Testis (tissue), 5 donors: ENCODE results near the gene HSPB9. TPM values are rescaled to one million over a fixed set of nuclear protein-coding genes. Genes with fewer than 3 reads are reported as not detected.

Source experiments
- DNase-seq: peaks from one replicate; pipeline ENCODE4 v3.0.0-alpha.2; 2019
- H3K27ac ChIP-seq, 2 donors: fragments of 200-600 bp; sonication (generic); one replicate each; pipeline ENCODE4 v1.5.1; 2019
- H3K27me3 ChIP-seq: fragments of 200-600 bp; sonication (generic); one replicate; pipeline ENCODE4 v1.5.1; 2019
- H3K36me3 ChIP-seq: fragments of 200-600 bp; sonication (generic); one replicate; pipeline ENCODE4 v1.5.1; 2017; ENCODE audit warnings: low read depth; ENCODE audit errors: missing control alignments
- H3K4me1 ChIP-seq: fragments of 200-600 bp; sonication (generic); one replicate; pipeline ENCODE4 v1.5.1; 2019
- H3K4me3 ChIP-seq, 2 donors: fragments of 200-600 bp; sonication (generic); one replicate each; pipeline ENCODE4 v1.5.1; 2017 to 2019
- H3K9me3 ChIP-seq: fragments of 200-600 bp; sonication (generic); one replicate; pipeline ENCODE4 v1.5.1; 2017
- POLR2A ChIP-seq: fragments of 450-650 bp; IDR thresholded peaks from one replicate; pipeline ENCODE4 v1.6.1; 2017; ENCODE audit warnings: antibody characterized with exemption, mild to moderate bottlenecking, moderate library complexity
- WGBS, 2 donors: methylation state at CpG; one replicate each; pipeline ENCODE4 v1.1.5; 2018; 5-methylcytosine and 5-hydroxymethylcytosine counted together
- intact Hi-C: fragments of 100-400 bp; cut with DNase I; formaldehyde crosslinking; loops from one replicate; pipeline ENCODE4 v1.15.1; 2023; ENCODE audit warnings: low total_unique reads
- long read RNA-seq, 2 donors: transcript quantifications; one replicate each; lab custom pipeline, GENCODE V29; 2026
- polyA plus RNA-seq: library from polyadenylated mRNA; stranded (reverse); fragments of 350-450 nt; fragmentation: Illumina TruSeq; extraction: RNeasy Lipid Tissue Mini Kit (QIAGEN cat#74804); gene quantifications from one replicate; pipeline ENCODE4 v1.2.3, GENCODE V29; 2014; ENCODE audit warnings: low read depth, low replicate concordance; ENCODE audit not compliant: insufficient read depth
- total RNA-seq, 2 donors: library from RNA; depleted of rRNA; stranded (reverse); fragments of >200 nt; gene quantifications; one replicate each; pipeline ENCODE4 v1.2.3, GENCODE V29; 2016
- TF ChIP-seq, protein P1 (sequence below), 3 experiments: fragments of 450-650 bp in 2 of 3; fragments of 200-600 bp in 1 of 3; sonication (generic) in 1 of 3; IDR thresholded peaks; one replicate each; pipeline ENCODE4 v1.5.1; 2016 to 2019; ENCODE audit warnings: antibody characterized with exemption in 3 of 3, mild to moderate bottlenecking in 2 of 3, moderate library complexity in 1 of 3

The HSPB9 gene, protein sequence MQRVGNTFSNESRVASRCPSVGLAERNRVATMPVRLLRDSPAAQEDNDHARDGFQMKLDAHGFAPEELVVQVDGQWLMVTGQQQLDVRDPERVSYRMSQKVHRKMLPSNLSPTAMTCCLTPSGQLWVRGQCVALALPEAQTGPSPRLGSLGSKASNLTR
- total RNA-seq = 1 to 10 TPM; 6.9 to 9.8 TPM
- 12.9 TPM for polyA plus RNA-seq
- long read RNA-seq, donor 1 = 0 reads
- long read RNA-seq, donor 2, partial matches to known transcripts = 0 of 1 reads
- long read RNA-seq, donor 2, other reads (novel, unspliced or antisense) = 0 of 1 reads

DNA sequence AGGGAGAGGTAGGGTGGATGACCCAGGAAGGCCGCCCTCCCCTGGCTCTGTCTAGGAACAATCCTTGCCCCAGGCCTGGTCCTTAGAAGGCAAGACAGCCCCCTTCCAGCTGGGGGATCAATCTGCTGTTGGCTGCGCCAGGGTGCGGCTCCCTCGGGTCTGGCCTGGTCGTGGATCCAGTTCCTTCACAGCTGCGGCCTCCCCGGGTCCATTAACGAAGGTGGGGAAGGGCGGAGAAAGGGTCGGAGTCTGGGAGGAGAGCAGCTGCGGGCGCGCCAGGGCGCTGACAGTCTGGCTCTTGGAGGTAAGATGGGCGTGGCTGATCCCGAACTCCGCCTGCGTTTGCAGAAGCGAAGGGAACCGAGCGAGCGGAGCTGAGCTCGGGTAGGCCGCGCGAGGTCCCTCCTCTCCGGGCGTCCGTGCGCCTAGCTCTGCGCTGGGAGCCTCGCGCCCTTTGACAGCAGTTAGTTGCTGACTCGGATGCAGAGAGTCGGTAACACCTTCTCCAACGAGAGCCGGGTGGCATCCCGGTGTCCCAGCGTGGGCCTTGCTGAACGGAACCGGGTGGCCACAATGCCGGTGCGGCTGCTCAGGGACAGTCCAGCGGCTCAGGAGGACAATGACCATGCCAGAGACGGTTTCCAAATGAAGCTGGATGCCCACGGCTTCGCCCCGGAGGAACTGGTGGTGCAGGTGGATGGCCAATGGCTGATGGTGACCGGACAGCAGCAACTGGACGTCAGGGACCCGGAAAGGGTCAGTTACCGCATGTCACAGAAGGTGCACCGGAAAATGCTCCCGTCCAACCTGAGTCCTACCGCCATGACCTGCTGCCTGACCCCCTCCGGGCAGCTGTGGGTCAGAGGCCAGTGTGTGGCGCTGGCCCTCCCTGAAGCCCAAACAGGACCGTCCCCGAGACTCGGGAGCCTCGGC is at the start of gene HSPB9:
TSS of gene HSPB9 (plus strand) at position 434 of the 933 bp plus-strand sequence. CDS start at position 481, 47 bp downstream.
- peaks cover 13% of the 10 kb centered on the region for H3K4me1 ChIP-seq
- TF ChIP-seq, protein P1, sequence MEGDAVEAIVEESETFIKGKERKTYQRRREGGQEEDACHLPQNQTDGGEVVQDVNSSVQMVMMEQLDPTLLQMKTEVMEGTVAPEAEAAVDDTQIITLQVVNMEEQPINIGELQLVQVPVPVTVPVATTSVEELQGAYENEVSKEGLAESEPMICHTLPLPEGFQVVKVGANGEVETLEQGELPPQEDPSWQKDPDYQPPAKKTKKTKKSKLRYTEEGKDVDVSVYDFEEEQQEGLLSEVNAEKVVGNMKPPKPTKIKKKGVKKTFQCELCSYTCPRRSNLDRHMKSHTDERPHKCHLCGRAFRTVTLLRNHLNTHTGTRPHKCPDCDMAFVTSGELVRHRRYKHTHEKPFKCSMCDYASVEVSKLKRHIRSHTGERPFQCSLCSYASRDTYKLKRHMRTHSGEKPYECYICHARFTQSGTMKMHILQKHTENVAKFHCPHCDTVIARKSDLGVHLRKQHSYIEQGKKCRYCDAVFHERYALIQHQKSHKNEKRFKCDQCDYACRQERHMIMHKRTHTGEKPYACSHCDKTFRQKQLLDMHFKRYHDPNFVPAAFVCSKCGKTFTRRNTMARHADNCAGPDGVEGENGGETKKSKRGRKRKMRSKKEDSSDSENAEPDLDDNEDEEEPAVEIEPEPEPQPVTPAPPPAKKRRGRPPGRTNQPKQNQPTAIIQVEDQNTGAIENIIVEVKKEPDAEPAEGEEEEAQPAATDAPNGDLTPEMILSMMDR (IDR thresholded peaks at IDR 0.05) = no peak
- TF ChIP-seq POLR2A = no peak
- peak within 1 kb of the TSS in 1 of 2 donors; percentile 66 for H3K27ac ChIP-seq
- no peak for DNase-seq
- H3K9me3 ChIP-seq = no peaks in the 10 kb centered on the region
- no peaks in the 10 kb centered on the region for H3K27me3 ChIP-seq
- intact Hi-C loops = no loop called here
- peak within 1 kb of the TSS in 1 of 2 donors; percentile 73 for H3K4me3 ChIP-seq
- no peaks in the 10 kb centered on the region for H3K36me3 ChIP-seq
- 40 to 69% methylated on average over 7 to 57 of the region's 61 CpGs for WGBS, 2 donors

DNA sequence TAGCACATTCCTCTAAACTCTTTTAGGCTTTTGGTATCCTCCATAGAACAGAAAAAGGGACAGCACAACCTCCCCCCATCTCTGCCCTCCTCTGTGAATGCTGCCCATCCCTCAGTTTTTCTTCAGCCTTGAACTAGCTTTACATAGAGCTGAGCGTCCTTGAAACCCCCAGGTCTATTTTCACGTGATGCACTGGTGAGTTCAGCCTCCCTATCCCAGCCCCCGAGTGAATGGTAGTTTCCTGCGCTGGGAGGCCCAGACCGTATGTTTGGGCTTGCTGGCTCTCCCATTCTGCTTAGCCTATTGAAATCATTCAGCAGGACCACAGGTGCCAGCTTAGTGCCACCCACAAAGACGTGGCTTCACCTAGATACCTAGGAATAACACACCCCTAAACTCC is 46.8 kb upstream of the HSPB9 start:
- Histone ChIP-seq H3K9me3 (no peaks in the 10 kb centered on the region), H3K27ac (no peak overlapping the region), H3K36me3 (no peaks in the 10 kb centered on the region), H3K4me3 (no peak overlapping the region), H3K27me3 (no peaks in the 10 kb centered on the region), H3K4me1 (peaks cover 19% of the 10 kb centered on the region)
- no peak for DNase-seq
- TF ChIP-seq POLR2A = no peak
- TF ChIP-seq, protein P1 (IDR thresholded peaks at IDR 0.05) = no peak
- 63 to 68% methylated on average over 6 of the region's 6 CpGs for WGBS, 2 donors
- intact Hi-C loops = no loop called here

DNA sequence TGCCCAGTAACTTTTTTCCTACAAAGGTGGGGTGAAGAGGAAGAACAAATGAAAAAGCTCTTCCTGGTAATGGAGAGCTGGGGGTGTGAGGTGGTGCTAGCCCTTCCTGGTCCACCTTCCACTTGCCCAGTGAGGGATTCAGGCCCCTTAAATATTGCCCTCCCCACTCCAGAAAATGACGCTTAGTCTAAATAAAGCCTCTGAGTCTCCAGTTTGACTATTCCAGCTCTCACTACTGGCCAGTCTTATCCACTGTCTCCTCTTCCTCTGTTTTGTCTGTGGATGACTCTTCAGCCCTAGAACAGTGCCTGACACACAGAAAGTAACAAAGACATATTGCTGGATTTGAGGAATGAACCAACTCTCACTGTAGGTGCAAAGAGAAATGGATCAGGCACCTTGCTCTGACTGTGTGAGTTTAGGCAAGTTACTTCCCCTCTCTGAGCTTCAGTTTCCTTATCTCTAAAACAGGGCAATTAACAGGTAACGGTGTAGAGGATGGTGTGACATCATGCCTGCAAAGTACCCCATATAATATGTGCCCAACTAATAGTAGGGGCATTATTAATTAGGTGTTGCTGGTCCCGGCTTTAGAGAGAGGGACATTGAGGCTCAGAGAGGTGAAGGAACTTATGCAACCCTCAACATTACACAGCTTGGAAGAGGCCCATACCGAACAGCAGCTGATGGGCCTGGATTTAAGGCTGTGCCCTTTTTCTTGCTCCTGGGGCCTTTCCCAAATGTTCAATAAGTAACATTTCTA is 45.6 kb upstream of the HSPB9 start:
- WGBS, 2 donors = 82% methylated on average over 4 of the region's 4 CpGs
- H3K9me3 ChIP-seq = no peaks in the 10 kb centered on the region
- no peaks in the 10 kb centered on the region for H3K36me3 ChIP-seq
- H3K27me3 ChIP-seq = no peaks in the 10 kb centered on the region
- no peak for DNase-seq
- no peak overlapping the region for H3K4me3 ChIP-seq
- no peak overlapping the region for H3K27ac ChIP-seq
- TF ChIP-seq POLR2A = no peak
- TF ChIP-seq, protein P1 (IDR thresholded peaks at IDR 0.05) = no peak
- intact Hi-C loops = no loop called here
- peaks cover 13% of the 10 kb centered on the region for H3K4me1 ChIP-seq

DNA sequence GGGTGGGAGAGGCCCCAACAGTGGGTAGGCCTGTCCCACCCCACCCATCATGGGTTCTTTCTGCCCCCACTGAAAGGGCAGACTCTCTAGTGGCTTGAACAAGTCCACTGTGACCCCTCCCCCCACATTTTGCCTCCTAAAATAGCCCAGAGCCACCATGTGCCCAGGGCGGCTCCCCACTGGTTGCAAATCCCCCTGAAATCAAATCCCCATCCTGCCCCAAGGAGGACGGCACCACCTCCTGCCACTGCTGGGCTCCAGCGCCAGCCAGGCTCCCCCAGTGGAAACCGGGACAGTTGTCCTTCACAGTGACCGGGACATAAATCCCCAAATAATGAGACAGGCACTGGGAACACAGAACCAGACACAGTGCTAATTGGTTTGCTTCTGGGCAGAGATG is 44.8 kb upstream of the HSPB9 start:
- H3K27me3 ChIP-seq = no peaks in the 10 kb centered on the region
- no peaks in the 10 kb centered on the region for H3K36me3 ChIP-seq
- H3K4me1 ChIP-seq = peaks cover 11% of the 10 kb centered on the region
- TF ChIP-seq POLR2A = no peak
- TF ChIP-seq, protein P1 (IDR thresholded peaks at IDR 0.05) = no peak
- intact Hi-C loops = no loop called here
- no peak overlapping the region for H3K4me3 ChIP-seq
- no peak for DNase-seq
- peak overlapping the region in 1 of 2 donors; percentile 39 for H3K27ac ChIP-seq
- no peaks in the 10 kb centered on the region for H3K9me3 ChIP-seq
- WGBS, 2 donors = 81 to 100% methylated on average over 1 to 5 of the region's 5 CpGs
